Neural progenitor cell (in vitro differentiated cells): Measurements from ENCODE around the gene RSL24D1. TPM values are rescaled to one million over a fixed set of nuclear protein-coding genes. Genes with fewer than 3 reads are reported as not detected.

Experiments used
- DNase-seq: peaks from one replicate; pipeline ENCODE4 v3.0.0-alpha.2; 2016; ENCODE audit warnings: low spot score
- H2AFZ ChIP-seq: fragments of 200-600 bp; sonication (generic); replicated peaks from 2 replicates; pipeline ENCODE4 v1.6.1; 2016; ENCODE audit warnings: antibody characterized with exemption
- H3F3A ChIP-seq: fragments of 200-600 bp; sonication (generic); 2 replicates; pipeline ENCODE4 v1.6.1; 2016; ENCODE audit warnings: antibody characterized with exemption, low read depth
- H3K27ac ChIP-seq: fragments of 200-600 bp; sonication (generic); 2 replicates; pipeline ENCODE4 v1.5.1; 2016; ENCODE audit warnings: mild to moderate bottlenecking
- H3K27me3 ChIP-seq: fragments of 200-600 bp; sonication (generic); 2 replicates; pipeline ENCODE4 v1.6.1; 2016; ENCODE audit warnings: mild to moderate bottlenecking, moderate library complexity
- H3K36me3 ChIP-seq: fragments of 200-600 bp; sonication (generic); 2 replicates; pipeline ENCODE4 v1.5.1; 2016
- H3K4me1 ChIP-seq: fragments of 200-600 bp; sonication (generic); 2 replicates; pipeline ENCODE4 v1.6.1; 2016; ENCODE audit warnings: mixed run types
- H3K4me2 ChIP-seq: fragments of 200-600 bp; sonication (generic); 2 replicates; pipeline ENCODE4 v1.6.1; 2016
- H3K4me3 ChIP-seq: fragments of 200-600 bp; sonication (generic); 2 replicates; pipeline ENCODE4 v1.5.1; 2016
- H3K79me2 ChIP-seq: fragments of 200-600 bp; sonication (generic); 2 replicates; pipeline ENCODE4 v1.6.1; 2016; ENCODE audit warnings: low read depth
- H3K9ac ChIP-seq: fragments of 200-600 bp; sonication (generic); 2 replicates; pipeline ENCODE4 v1.6.1; 2016
- H3K9me3 ChIP-seq: fragments of 200-600 bp; sonication (generic); 2 replicates; pipeline ENCODE4 v1.5.1; 2016; ENCODE audit warnings: low read depth
- H4K20me1 ChIP-seq: fragments of 200-600 bp; sonication (generic); 2 replicates; pipeline ENCODE4 v1.6.1; 2016; ENCODE audit warnings: low read depth
- H3K27ac Mint-ChIP-seq: 3 replicates; pipeline ENCODE4 v1.8.0; 2021; ENCODE audit warnings: mixed read lengths
- H3K27me3 Mint-ChIP-seq: 2 replicates; pipeline ENCODE4 v1.8.0; 2022; ENCODE audit warnings: low read depth, mild to moderate bottlenecking, inconsistent platforms, moderate library complexity, mixed read lengths; ENCODE audit not compliant: insufficient read depth
- H3K36me3 Mint-ChIP-seq: 3 replicates; pipeline ENCODE4 v1.8.0; 2021; ENCODE audit warnings: mixed read lengths
- H3K4me1 Mint-ChIP-seq: 3 replicates; pipeline ENCODE4 v1.8.0; 2021; ENCODE audit warnings: mixed read lengths
- H3K4me3 Mint-ChIP-seq: 3 replicates; pipeline ENCODE4 v1.8.0; 2021; ENCODE audit warnings: mild to moderate bottlenecking, moderate library complexity, mixed read lengths
- H3K9me3 Mint-ChIP-seq: 3 replicates; pipeline ENCODE4 v1.8.0; 2020; ENCODE audit warnings: mixed read lengths
- CTCF ChIP-seq: fragments of 200-600 bp; sonication (generic); IDR thresholded peaks from 2 replicates; pipeline ENCODE4 v1.5.1; 2017; ENCODE audit warnings: antibody characterized with exemption, mild to moderate bottlenecking
- EZH2 ChIP-seq: fragments of 200-600 bp; sonication (generic); IDR thresholded peaks from 2 replicates; pipeline ENCODE4 v1.6.1; 2017; ENCODE audit warnings: antibody characterized with exemption, mild to moderate bottlenecking, moderate library complexity
- EZH2phosphoT487 ChIP-seq: fragments of 200-600 bp; sonication (generic); IDR thresholded peaks from 2 replicates; pipeline ENCODE4 v1.6.1; 2017; ENCODE audit warnings: antibody characterized with exemption
- total RNA-seq: library from RNA; depleted of rRNA; stranded (reverse); fragments of >200 nt; gene quantifications from 2 replicates; pipeline ENCODE4 v1.2.3, GENCODE V29; 2015; ENCODE audit warnings: low replicate concordance

RSL24D1 gene
- total RNA-seq, 1 donor from 2014 or later, result 192 TPM

GRCh38 chr15:55183679-55184078, 13.1 kb downstream of the RSL24D1 start:
- Histone ChIP-seq H3K4me1 (no peaks in the 10 kb centered on the region), H2AFZ (no peak overlapping the region), H3K4me2 (no peak overlapping the region), H3K9me3 (no peaks in the 10 kb centered on the region), H3K27me3 (no peaks in the 10 kb centered on the region), H4K20me1 (peaks cover 25% of the 10 kb centered on the region), H3K9ac (no peak overlapping the region), H3K27ac (no peak overlapping the region), H3K36me3 (peaks cover 21% of the 10 kb centered on the region), H3F3A (no peaks in the 10 kb centered on the region), H3K4me3 (no peak overlapping the region), H3K79me2 (peaks cover 41% of the 10 kb centered on the region)
- no peak for DNase-seq
- H3K27ac Mint-ChIP-seq, result no peak overlapping the region
- no peak overlapping the region for H3K4me3 Mint-ChIP-seq
- H3K9me3 Mint-ChIP-seq, result no peaks in the 10 kb centered on the region
- H3K36me3 Mint-ChIP-seq, result peaks cover 16% of the 10 kb centered on the region
- no peaks in the 10 kb centered on the region for H3K27me3 Mint-ChIP-seq
- no peak for TF ChIP-seq EZH2phosphoT487
- TF ChIP-seq CTCF, result no peak
- TF ChIP-seq EZH2, result no peak
- no peaks in the 10 kb centered on the region for H3K4me1 Mint-ChIP-seq

- H3K27me3 ChIP-seq, result no peaks in the 10 kb centered on the region
- no peaks in the 10 kb centered on the region for H3K9me3 ChIP-seq
- TF ChIP-seq EZH2 (no peak), CTCF (no peak), EZH2phosphoT487 (no peak)
- Mint-ChIP-seq H3K4me3 (no peak overlapping the region), H3K36me3 (peaks cover 10% of the 10 kb centered on the region), H3K27me3 (no peaks in the 10 kb centered on the region), H3K9me3 (no peaks in the 10 kb centered on the region), H3K27ac (no peak overlapping the region), H3K4me1 (no peaks in the 10 kb centered on the region)
- H3K9ac ChIP-seq, result no peak overlapping the region
- H2AFZ ChIP-seq, result no peak overlapping the region
- no peaks in the 10 kb centered on the region for H3F3A ChIP-seq
- no peak for DNase-seq
- no peak overlapping the region for H3K4me3 ChIP-seq
- H3K27ac ChIP-seq, result no peak overlapping the region
- H3K36me3 ChIP-seq, result peaks cover 16% of the 10 kb centered on the region
- no peaks in the 10 kb centered on the region for H3K4me1 ChIP-seq
- H3K79me2 ChIP-seq, result no peaks in the 10 kb centered on the region
- H4K20me1 ChIP-seq, result peaks cover 4% of the 10 kb centered on the region
- H3K4me2 ChIP-seq, result no peak overlapping the region
These were observed 17.6 kb downstream of the RSL24D1 start for GRCh38 chr15:55179141-55179540.

GRCh38 chr15:55170361-55170760, 26.4 kb downstream of the RSL24D1 start:
- Histone ChIP-seq H3K27ac (no peak overlapping the region), H3K4me2 (no peak overlapping the region), H3K4me3 (no peak overlapping the region), H2AFZ (no peak overlapping the region), H3F3A (no peaks in the 10 kb centered on the region), H4K20me1 (no peaks in the 10 kb centered on the region), H3K9ac (no peak overlapping the region), H3K27me3 (no peaks in the 10 kb centered on the region), H3K9me3 (no peaks in the 10 kb centered on the region), H3K36me3 (no peaks in the 10 kb centered on the region), H3K79me2 (no peaks in the 10 kb centered on the region), H3K4me1 (no peaks in the 10 kb centered on the region)
- Mint-ChIP-seq H3K4me1 (no peaks in the 10 kb centered on the region), H3K4me3 (no peak overlapping the region), H3K36me3 (no peaks in the 10 kb centered on the region), H3K9me3 (no peaks in the 10 kb centered on the region), H3K27ac (no peak overlapping the region), H3K27me3 (peaks cover 2% of the 10 kb centered on the region)
- no peak for DNase-seq
- TF ChIP-seq EZH2, result no peak
- no peak for TF ChIP-seq EZH2phosphoT487
- no peak for TF ChIP-seq CTCF
